Ramos (cell line): ENCODE results near the gene ASCL3.
"Not testable (repeated sequence)": the region's sequence is repeated elsewhere in the genome, so short reads cannot be mapped to it uniquely, and the experiment has no call there.

Experiments
- in situ Hi-C: fragments of 300-500 bp; cut with MboI; formaldehyde crosslinking; loops from one replicate; pipeline ENCODE4 v1.14.3; 2022; ENCODE audit warnings: low sequenced_read_pairs; ENCODE audit not compliant: unreplicated experiment

Gene ASCL3

GRCh38 chr11:8956860-8957259 is 14.0 kb upstream of the ASCL3 start:
- in situ Hi-C loops: no loop called here

- in situ Hi-C loops: no loop called here
These were observed 6.1 kb upstream of the ASCL3 start for GRCh38 chr11:8948886-8949285.

GRCh38 chr11:8947230-8947943 is 4.6 kb upstream of the ASCL3 start:
- in situ Hi-C loops: no loop called here

- in situ Hi-C loops: no loop called here
These were observed 1.3 kb downstream of the ASCL3 start for GRCh38 chr11:8941341-8942103.

- in situ Hi-C loops: no loop called here
These were observed 5.2 kb downstream of the ASCL3 start for GRCh38 chr11:8937659-8938058.

GRCh38 chr11:8937159-8937558 is 5.7 kb downstream of the ASCL3 start:
- in situ Hi-C loops: no loop called here

DNA sequence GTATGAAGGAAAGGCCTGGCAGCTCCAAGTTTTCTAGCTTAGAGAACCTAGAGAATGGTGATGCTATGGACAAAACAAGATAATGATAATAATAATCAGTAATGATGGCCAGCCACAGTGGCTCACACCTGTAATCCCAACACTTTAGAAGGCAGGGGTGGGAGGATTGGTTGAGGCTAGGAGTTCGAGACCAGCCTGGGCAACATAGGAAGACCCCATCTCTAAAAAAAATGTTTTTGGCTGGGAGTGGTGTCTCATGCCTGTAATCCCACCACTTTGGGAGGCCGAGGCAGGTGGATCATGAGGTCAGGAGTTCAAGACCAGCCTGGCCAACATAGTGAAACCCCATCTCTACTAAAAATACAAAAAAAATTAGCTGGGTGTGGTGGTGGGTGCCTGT is 7.0 kb downstream of the ASCL3 start:
- in situ Hi-C loops: not testable (repeated sequence)

DNA sequence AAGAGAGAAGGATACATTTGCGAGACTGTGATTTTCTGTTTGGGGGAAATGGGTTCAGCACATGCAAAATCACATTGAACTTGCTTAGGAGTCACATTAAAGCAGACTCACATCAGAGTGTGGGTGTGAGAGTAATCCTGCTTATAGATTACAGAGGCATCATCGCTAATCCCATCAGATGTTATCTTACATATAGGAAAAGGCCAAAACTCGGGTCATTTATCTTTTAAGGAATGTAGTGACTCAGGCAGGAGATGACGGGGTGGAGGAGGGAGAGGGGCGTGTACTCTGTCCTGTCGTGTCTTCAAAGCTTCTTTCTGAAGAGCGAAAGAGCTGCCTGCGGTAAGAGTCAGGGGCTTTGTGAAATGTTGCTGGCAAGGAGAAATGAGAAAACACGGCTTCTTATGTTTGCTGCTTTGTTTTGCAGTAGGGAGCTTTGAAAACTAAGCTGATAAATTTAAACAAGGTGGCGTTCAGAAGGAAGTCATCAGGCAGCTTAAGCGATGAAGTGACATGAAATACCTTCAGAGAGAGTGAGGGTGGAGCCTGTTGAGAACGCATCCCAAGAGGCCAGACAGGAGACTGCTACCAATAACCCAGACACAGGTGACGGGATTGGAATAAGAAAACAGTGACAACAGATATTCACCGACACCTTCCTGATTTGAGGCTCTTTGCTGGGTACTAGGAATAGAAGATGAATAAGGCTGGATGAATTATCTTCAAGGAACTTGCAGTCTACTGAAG is 7.9 kb downstream of the ASCL3 start:
- in situ Hi-C loops: no loop called here

- in situ Hi-C loops: no loop called here
These were observed 8.9 kb downstream of the ASCL3 start for GRCh38 chr11:8933931-8934330.

DNA sequence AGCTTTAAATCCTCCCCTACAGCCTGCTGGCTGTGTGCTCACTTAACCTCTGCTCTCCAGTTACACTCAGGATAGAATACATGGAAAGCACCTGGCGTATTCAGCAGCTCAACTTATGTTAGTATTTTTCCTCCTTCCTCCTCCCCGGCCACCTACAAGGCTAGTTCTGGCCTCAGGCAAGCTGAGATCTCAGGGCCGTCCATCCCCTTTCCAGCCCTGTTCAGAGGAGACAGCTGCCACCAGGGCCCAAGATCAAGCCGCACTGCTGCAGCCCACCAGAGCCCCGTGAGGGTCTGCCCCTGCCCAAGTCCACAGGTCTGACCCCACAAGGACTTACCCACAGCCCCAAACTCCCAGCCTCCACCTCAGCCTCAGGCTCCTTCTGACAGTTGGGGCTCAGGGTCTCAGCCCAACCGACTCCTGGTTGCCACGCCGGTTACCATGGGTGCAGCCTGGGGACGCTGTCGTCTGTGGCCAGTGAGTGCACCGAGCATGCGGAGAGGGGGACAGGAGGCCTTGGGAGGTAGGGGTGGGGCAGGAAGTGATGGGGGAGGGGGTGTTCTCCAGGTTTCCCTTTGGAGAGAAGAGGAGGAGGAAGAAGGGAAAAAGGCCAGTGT is 10.1 kb downstream of the ASCL3 start, which contains the start of gene C11orf16:
C11orf16 (minus strand) TSS at position 384 of the 617 bp plus-strand sequence. CDS start 639 bp downstream, outside the sequence.
- in situ Hi-C loops: no loop called here

DNA sequence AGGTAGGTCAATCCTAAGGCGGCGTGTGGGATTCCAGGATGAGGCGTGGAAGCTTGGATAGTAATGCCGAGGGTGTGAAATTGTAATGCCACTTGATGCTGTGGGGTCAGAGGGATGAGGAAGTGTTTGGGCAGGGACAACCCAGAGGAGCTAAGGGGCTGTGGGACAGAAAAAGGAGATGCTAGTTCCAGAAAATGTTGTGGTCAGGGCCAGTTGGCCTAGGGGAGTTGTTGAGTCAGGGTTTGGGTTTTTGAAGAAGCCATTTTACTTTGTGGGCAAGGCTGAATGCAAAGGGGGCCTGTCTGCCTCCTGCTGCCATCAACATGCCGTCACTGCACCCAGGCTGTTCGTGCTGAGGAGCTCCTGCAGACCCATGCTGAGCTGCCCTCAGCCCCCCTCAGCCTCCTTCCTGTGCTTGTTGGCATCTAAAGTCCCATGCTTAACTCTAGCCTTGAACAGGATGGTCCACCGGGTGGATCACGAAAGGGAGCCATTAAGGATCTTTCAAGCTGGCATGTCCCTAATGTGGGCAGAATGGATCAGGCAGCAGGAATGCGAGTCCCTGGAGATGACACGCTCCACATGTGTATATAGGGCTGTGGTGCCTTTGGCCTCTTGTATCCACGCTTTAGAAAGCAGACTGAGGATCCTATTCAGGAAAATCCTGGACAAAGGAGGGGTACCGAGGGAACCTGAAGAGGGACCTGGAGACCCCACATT is 12.2 kb downstream of the ASCL3 start:
- in situ Hi-C loops: no loop called here

- in situ Hi-C loops: no loop called here
These were observed 13.7 kb downstream of the ASCL3 start for GRCh38 chr11:8928981-8929615.

GRCh38 chr11:8928205-8928604 is 14.6 kb downstream of the ASCL3 start:
- in situ Hi-C loops: no loop called here

GRCh38 chr11:8927233-8927632 is 15.6 kb downstream of the ASCL3 start:
- in situ Hi-C loops: no loop called here

GRCh38 chr11:8926236-8926635 is 16.6 kb downstream of the ASCL3 start:
- in situ Hi-C loops: no loop called here

- in situ Hi-C loops: no loop called here
These were observed 17.1 kb downstream of the ASCL3 start for GRCh38 chr11:8925711-8926110.

DNA sequence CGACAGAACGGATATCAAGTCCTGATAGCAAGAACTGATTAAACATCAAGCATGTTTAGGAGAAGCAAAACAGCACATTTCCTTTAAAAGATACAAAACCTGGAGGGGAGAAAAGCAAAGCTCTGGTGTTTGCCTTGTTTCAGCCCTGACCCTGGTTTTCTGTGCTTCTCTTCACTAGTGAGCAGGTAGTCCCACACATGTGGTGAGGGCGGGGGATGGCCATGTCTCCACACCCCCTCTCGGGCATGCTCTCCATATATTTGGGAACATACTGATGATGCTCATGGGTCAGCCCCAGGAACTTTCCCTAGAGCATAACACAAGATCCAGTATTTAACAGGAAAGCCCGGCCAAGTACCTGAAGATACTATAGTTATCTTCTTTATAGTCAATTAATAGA is 20.1 kb downstream of the ASCL3 start:
- in situ Hi-C loops: no loop called here

- in situ Hi-C loops: no loop called here
These were observed 25.5 kb downstream of the ASCL3 start for GRCh38 chr11:8917157-8917825.

DNA sequence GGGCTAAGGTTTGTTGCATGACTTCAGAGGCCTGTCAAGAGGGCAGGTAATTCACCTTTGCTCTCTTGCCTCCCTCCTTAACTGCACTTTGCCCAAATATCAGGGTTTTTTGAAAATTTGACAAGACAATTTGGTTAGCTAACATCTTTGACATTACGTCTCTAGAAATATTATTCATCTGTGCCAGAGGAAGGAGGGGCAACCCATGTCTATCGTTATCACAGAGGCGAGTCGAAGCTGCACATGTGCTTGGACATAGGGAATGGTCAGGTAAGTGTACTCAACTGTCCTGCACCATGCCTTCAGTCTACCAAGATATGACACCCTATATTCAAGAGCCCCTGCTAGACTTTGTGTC is 28.2 kb downstream of the ASCL3 start:
- in situ Hi-C loops: no loop called here
